Osteocyte (in vitro differentiated cells): ENCODE data around the gene MPZL2. TPM values are rescaled to one million over a fixed set of nuclear protein-coding genes. Genes with fewer than 3 reads are reported as not detected.

Experiments used
- DNase-seq: peaks from one replicate; pipeline ENCODE4 v3.0.0; 2021; ENCODE audit warnings: mixed read lengths; ENCODE audit not compliant: unreplicated experiment; ENCODE audit errors: extremely low spot score
- H3K27ac Mint-ChIP-seq: one replicate; pipeline ENCODE4 v1.8.0; 2021; ENCODE audit warnings: mild to moderate bottlenecking, mixed read lengths; ENCODE audit not compliant: unreplicated experiment
- H3K27me3 Mint-ChIP-seq: one replicate; pipeline ENCODE4 v1.8.0; 2021; ENCODE audit warnings: mixed read lengths; ENCODE audit not compliant: unreplicated experiment
- H3K36me3 Mint-ChIP-seq: one replicate; pipeline ENCODE4 v1.8.0; 2021; ENCODE audit warnings: mixed read lengths; ENCODE audit not compliant: unreplicated experiment
- H3K4me1 Mint-ChIP-seq: one replicate; pipeline ENCODE4 v1.8.0; 2021; ENCODE audit warnings: mixed read lengths; ENCODE audit not compliant: unreplicated experiment
- H3K4me3 Mint-ChIP-seq: one replicate; pipeline ENCODE4 v1.8.0; 2021; ENCODE audit warnings: mild to moderate bottlenecking, moderate library complexity, mixed read lengths; ENCODE audit not compliant: unreplicated experiment
- H3K9me3 Mint-ChIP-seq: one replicate; pipeline ENCODE4 v1.8.0; 2021; ENCODE audit warnings: mixed read lengths; ENCODE audit not compliant: unreplicated experiment
- total RNA-seq: library from RNA; stranded (reverse); gene quantifications from 2 replicates; pipeline ENCODE4 v1.2.1, GENCODE V29; 2021
- TF ChIP-seq, protein P1 (sequence below): fragments of 200-600 bp; sonication (generic); IDR thresholded peaks from 2 replicates; pipeline ENCODE4 v1.5.0; 2021; ENCODE audit warnings: antibody characterized with exemption, mild to moderate bottlenecking, moderate library complexity

Gene MPZL2
- total RNA-seq, 1 donor from 2014 or later, result not detected

- H3K36me3 Mint-ChIP-seq, result no peaks in the 10 kb centered on the region
- no peak overlapping the region for H3K4me3 Mint-ChIP-seq
- DNase-seq, result no peak
- no peaks in the 10 kb centered on the region for H3K9me3 Mint-ChIP-seq
- peaks cover 42% of the 10 kb centered on the region for H3K27me3 Mint-ChIP-seq
- TF ChIP-seq, protein P1, sequence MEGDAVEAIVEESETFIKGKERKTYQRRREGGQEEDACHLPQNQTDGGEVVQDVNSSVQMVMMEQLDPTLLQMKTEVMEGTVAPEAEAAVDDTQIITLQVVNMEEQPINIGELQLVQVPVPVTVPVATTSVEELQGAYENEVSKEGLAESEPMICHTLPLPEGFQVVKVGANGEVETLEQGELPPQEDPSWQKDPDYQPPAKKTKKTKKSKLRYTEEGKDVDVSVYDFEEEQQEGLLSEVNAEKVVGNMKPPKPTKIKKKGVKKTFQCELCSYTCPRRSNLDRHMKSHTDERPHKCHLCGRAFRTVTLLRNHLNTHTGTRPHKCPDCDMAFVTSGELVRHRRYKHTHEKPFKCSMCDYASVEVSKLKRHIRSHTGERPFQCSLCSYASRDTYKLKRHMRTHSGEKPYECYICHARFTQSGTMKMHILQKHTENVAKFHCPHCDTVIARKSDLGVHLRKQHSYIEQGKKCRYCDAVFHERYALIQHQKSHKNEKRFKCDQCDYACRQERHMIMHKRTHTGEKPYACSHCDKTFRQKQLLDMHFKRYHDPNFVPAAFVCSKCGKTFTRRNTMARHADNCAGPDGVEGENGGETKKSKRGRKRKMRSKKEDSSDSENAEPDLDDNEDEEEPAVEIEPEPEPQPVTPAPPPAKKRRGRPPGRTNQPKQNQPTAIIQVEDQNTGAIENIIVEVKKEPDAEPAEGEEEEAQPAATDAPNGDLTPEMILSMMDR, result no peak
- H3K4me1 Mint-ChIP-seq, result no peaks in the 10 kb centered on the region
- no peak overlapping the region for H3K27ac Mint-ChIP-seq
Observed at GRCh38 chr11:118304227-118304567, 40.1 kb upstream of the MPZL2 start.

DNA sequence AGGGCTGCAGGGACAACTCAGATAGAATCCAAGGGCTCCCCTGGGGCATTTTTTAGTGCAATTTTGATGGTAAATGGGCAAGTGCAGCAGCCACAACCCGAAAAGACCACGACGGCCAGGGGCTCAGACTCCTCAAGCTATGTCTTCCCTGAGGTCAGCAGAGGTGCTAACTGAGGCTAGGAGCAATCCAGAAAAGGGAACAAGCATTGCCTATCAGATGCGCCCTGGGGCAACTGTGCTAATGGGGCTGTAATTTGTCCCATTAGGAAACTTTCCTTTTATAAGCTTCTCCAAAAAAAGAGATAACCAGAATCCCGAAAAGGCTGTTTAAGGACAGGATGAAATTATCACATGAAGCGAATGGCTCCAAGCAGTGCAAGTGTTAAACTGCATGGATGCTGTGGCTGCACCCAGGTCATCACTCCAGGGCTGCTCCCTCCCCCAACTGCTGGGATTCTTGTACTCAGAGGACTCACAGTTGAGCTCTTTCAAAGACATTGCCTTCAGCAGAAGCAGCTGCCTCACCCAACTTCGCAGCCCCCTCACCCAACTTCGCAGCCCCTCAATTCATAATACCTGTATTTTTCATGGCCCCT, 37.6 kb upstream of the MPZL2 start:
- peaks cover 34% of the 10 kb centered on the region for H3K27me3 Mint-ChIP-seq
- no peak for DNase-seq
- H3K4me1 Mint-ChIP-seq, result no peaks in the 10 kb centered on the region
- H3K27ac Mint-ChIP-seq, result no peak overlapping the region
- no peak overlapping the region for H3K4me3 Mint-ChIP-seq
- no peaks in the 10 kb centered on the region for H3K36me3 Mint-ChIP-seq
- no peaks in the 10 kb centered on the region for H3K9me3 Mint-ChIP-seq
- TF ChIP-seq, protein P1, result no peak

DNA sequence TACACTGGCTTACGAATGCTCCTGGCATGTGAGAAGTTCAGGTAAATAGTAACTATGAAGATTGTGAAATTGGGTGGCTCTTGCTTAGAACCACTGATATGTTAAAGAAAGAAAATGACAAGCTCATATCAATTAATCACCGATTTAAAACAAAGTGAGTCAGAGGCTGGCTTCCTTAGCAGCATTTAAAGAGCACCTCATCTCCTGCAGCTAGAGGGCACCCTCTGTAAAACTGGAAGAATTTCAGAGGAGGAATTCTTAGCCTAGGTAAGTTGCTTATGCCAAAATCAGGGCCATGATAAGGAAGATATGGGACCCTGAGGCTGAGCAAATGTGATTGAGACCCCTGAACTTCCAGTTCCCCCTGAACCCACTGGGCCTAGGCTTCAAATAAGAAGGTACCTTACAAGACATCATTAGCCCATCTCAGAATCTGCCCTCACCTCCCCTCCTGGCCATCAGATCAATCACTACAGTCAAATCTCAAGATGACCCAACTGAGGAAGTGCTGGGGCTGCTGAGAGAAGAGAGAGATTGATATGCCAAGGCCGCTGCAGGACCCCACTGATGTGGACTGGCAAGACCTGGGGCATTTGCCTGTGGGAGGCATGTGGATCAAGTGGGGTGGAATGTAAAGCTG, 31.8 kb upstream of the MPZL2 start:
- no peak for DNase-seq
- H3K27me3 Mint-ChIP-seq, result peaks cover 26% of the 10 kb centered on the region
- no peak overlapping the region for H3K4me3 Mint-ChIP-seq
- no peak overlapping the region for H3K27ac Mint-ChIP-seq
- H3K36me3 Mint-ChIP-seq, result no peaks in the 10 kb centered on the region
- no peaks in the 10 kb centered on the region for H3K4me1 Mint-ChIP-seq
- TF ChIP-seq, protein P1, result peak; percentile 43
- H3K9me3 Mint-ChIP-seq, result no peaks in the 10 kb centered on the region

DNA sequence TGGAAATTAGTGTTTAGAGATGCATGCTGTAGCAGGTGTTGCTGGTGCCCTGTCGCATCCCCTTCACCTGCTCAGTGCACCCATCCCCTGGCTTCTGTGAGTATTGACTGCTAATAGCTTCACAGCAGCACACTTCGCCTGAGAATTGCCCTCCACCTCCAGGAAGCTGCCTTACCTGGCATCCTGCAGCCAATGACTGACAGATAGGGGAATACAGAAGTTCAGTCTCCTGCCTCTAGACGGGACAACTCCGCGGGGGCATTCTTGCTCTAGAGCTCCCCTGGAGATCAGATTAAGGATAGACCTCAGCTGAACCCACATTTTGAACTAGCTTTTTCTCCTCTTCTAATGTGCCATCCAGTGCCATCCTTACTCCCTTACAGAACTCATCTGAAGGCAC, 31.1 kb upstream of the MPZL2 start:
- Mint-ChIP-seq H3K36me3 (no peaks in the 10 kb centered on the region), H3K9me3 (no peaks in the 10 kb centered on the region), H3K4me3 (no peak overlapping the region), H3K27ac (no peak overlapping the region), H3K27me3 (peaks cover 29% of the 10 kb centered on the region), H3K4me1 (no peaks in the 10 kb centered on the region)
- TF ChIP-seq, protein P1, result no peak
- no peak for DNase-seq

GRCh38 chr11:118294053-118294452, 30.0 kb upstream of the MPZL2 start:
- Mint-ChIP-seq H3K9me3 (peaks cover 3% of the 10 kb centered on the region), H3K27ac (no peak overlapping the region), H3K4me1 (peaks cover 8% of the 10 kb centered on the region), H3K36me3 (peaks cover 2% of the 10 kb centered on the region), H3K27me3 (peaks cover 31% of the 10 kb centered on the region), H3K4me3 (no peak overlapping the region)
- no peak for DNase-seq
- TF ChIP-seq, protein P1, result no peak
